Ecto neural progenitor cell (in vitro differentiated cells): ENCODE data around the gene AIRE.

ENCODE experiments used
- DNase-seq: peaks from one replicate; pipeline ENCODE4 v3.0.0-alpha.2; 2018; ENCODE audit warnings: low spot score

The AIRE gene

GRCh38 chr21:44325386-44326271, 40.0 kb downstream of the AIRE start:
- no peak for DNase-seq

DNA sequence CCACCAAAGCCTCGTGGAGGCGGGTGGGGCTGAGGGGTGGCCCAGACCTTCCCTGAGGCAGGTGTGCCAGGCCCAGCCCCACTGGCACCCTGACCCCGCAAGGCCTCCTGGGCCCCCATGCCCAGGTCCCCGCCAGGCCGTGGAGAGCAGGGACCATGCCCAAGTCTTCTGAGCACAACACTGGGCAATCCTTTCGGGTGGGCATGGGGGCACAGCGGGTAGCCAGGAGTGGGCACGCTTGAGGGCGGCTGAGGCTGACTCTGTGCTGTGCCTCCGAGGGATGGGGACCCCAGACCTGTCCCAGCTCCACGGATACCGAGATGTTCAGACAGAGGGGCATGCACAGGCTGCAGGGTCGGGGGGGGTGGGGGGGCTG, 40.6 kb downstream of the AIRE start:
- DNase-seq: no peak

GRCh38 chr21:44326716-44327602, 41.3 kb downstream of the AIRE start:
- no peak for DNase-seq

DNA sequence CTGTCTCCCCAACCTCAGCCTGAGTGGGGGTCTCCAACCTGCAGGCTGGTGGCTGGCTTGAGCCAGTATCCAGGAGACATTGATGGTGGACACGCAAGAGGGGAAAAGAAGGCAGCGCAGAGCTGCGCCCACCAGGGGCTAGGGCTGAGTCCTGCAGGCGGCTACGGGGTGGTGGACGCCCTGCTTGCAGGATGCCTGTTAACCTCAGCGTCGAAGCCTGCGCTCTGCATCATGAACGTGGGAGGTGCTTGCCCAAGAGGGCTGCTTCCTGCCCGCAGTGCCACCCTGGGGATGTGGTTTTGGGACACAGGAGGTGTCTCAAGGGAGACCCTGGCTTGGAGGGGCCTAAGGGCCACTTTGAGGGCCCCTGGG, 41.9 kb downstream of the AIRE start:
- DNase-seq: no peak

DNA sequence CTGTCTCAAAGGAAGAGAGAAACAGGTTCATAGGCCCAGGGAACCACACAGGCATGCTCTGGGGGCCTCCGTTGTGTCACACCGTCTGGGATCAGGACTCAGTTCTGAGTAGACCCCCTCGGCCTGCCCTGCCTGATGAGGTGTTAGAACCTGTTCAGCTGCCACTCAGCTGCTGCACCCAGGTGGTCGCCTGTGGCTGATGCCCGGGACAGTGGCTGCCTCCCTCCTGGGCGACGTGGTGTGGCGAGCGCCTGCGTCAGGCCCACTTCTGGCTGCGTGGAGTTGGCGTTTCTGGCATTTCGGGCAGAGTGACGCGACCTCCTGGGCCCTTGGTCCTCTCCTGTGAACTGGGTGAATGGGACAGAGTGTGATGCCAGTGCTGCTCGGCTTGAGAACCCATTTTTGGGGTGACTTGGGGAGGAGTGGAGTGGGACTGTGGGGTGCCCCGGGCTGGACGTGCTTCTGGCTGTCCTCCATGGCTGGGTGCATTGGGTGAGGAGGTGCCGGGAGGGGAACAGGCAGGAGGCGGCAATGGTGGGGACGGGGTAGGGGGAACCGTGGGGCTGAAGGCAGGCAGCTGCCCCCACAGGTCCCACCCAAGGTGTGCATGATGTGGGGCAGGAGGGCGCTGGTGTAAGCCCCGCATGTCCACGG, 42.7 kb downstream of the AIRE start:
- no peak for DNase-seq

- no peak for DNase-seq
These were observed 43.6 kb downstream of the AIRE start for GRCh38 chr21:44329086-44329889.

GRCh38 chr21:44329971-44330681, 44.5 kb downstream of the AIRE start:
- no peak for DNase-seq

- DNase-seq: no peak
These were observed 45.0 kb downstream of the AIRE start for GRCh38 chr21:44330698-44331097.

GRCh38 chr21:44331209-44331608, 45.5 kb downstream of the AIRE start:
- DNase-seq: no peak

GRCh38 chr21:44331650-44332307, 46.1 kb downstream of the AIRE start:
- no peak for DNase-seq

DNA sequence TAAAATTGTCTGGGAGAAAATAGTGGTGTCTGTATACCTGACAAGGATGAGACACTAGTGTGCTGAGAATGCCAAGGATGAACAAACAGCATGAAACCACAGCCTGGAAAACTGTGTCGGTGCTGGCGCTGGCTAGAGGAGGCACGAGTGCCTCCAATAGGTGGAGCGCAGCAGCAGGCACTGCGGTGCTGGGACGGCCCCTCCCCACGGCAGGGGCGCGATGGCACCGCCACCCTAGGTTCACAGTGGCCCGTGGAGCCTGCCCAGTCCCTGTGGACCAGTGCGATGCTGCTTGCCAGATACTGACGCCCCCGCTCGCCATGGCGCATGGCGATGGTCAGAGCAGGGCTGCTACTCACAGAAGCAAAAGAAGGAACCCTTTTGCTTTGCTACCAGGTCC, 46.7 kb downstream of the AIRE start:
- no peak for DNase-seq

GRCh38 chr21:44332965-44333364, 47.3 kb downstream of the AIRE start:
- no peak for DNase-seq

DNA sequence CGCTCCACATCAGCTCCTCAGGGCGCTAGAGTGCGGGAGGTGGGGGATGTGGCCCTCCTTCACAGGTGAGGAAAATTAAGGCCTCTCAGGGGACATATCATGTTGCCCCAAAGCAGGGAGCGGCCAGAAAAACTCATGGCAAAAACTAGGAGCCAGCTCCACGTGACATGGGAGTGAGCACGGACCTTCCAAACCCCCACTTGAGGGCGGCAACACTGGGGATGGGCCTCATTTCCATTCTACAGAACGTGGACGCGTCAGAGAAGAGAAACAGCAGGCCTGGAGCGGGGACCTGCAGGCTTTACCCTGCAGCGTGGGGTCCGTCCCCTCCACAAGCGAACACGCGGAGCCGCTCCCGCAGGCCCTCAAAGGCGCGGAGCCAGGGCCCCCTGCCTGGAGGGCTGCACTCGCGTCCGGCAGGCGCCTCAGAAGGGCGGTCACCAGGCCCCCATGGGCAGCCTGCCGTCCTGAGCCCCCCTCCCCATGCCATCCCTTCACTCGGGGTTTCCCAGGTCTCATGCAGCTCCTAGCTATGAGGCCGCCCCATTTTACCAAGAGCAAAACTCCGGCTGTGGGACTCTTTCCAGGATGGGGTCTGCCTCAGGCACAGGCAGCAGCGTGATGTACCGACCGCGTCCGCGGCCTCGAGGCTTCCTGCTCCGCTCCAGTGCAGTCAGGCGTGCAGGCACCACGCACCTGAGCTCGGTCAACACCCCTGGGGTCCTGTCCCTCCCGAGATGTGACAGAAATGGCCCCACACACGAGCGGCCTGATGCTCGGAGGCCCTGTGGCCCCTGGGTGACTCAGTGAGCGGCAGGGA, 48.0 kb downstream of the AIRE start:
- no peak for DNase-seq

DNA sequence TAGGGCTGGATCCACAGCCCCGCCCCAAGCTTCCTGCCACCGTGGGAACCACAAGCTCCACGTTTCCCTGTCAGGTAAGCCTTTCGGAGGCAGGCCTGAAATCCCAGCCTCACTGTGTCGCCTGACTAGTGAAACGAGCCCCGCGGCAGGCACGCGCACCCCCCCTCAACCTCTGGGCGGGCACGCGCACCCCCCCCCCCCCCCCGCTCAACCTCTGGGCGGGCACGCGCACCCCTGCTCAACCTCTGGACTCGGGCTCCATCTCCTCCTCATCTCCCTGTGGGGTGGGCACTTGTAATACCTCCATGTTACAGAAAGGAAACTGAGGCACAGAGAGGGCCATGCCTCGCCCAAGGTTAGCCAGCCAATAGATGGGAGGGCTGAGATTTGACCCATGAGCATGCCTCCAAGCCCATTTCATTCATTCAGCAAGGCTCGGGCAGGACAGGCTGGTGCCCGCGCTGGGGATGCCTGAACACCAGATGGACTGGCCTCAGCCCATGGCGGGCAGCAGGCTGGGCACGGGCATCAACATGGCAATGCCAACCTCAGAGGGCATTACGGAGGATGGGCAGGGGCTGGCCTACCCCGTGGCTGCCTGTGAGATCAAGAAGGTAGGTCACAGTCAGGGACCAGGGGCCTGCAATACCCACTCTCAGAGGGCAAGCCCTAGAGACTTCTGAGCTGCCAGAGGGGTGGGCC, 48.8 kb downstream of the AIRE start:
- DNase-seq: no peak

GRCh38 chr21:44335266-44336059, 49.8 kb downstream of the AIRE start:
- DNase-seq: no peak

GRCh38 chr21:44337449-44337848, 51.8 kb downstream of the AIRE start:
- DNase-seq: no peak

DNA sequence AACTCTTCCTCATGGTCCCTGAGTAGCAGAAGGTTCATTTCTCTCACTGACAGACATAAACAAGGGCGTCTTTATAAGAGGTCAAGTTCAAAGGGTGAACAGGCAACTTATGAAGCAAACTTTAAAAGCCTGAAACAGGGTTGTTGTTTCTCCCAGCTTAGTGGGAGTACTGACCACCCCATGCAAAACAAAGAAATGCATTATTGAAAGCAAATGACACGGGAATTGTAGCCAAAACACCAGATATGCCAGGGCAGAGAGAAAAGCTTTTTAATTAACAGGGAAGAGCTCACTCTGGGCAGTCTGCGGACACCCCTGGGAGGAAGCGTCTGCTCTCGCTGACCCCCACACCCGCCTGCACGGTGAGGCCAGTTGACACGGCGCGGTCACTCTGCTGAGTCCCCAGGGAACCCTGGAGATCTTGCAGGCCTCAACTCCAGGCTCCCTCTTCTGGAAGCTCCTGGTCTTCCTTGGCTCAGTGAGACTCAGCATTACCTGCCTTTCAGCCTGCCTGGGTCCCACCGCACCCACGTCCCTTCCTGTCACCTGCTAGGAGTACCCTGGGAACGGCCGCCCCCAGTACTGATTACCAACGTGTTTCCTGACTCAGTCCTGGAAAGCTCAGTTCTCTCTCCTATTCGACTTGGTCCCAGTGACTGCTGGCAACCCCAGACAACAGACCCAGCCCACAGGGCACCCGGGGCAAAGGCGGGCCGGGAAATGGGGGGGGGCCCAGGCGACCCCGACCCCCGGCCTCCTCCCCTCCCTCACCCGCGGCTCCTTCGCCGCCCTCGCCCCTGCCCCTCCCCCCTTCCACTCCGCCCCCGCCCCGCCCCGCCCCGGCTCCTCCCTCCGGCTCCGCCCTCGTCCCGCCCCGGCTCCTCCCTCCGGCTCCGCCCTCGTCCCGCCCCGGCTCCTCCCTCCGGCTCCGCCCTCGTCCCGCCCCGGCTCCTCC, 52.5 kb downstream of the AIRE start:
- peak; percentile 82 for DNase-seq
